HK-2 (cell line): ENCODE data around the gene ASB9.
"Not testable (repeated sequence)": the region's sequence is repeated elsewhere in the genome, so short reads cannot be mapped to it uniquely, and the experiment has no call there.

ENCODE experiments used
- DNase-seq: peaks from one replicate; pipeline ENCODE4 v3.0.0-alpha.2; 2018; ENCODE audit not compliant: unreplicated experiment

Gene ASB9

GRCh38 chrX:15269618-15270521, at the start of gene ASB9:
TSS of gene ASB9 (minus strand) at chrX:15270083. CDS start at chrX:15269874, 209 bp downstream.
- peak; percentile 77 for DNase-seq

- no peak for DNase-seq
Observed at GRCh38 chrX:15319075-15319474, 49.2 kb upstream of the ASB9 start.

GRCh38 chrX:15315509-15315908, 45.6 kb upstream of the ASB9 start, which contains the start of gene ASB11:
TSS of gene ASB11 (minus strand) at chrX:15315640. CDS start at chrX:15315605, 35 bp downstream.
- DNase-seq: no peak

GRCh38 chrX:15314472-15314871, 44.6 kb upstream of the ASB9 start:
- DNase-seq: no peak

- no peak for DNase-seq
Observed at GRCh38 chrX:15311119-15311518, 41.2 kb upstream of the ASB9 start.

GRCh38 chrX:15310117-15310516, 40.2 kb upstream of the ASB9 start:
- DNase-seq: no peak

GRCh38 chrX:15305899-15306298, 36.0 kb upstream of the ASB9 start:
- DNase-seq: not testable (repeated sequence)

- DNase-seq: peak; percentile 62
Observed at GRCh38 chrX:15301924-15302323, 32.0 kb upstream of the ASB9 start.

- no peak for DNase-seq
Observed at GRCh38 chrX:15299941-15300851, 30.3 kb upstream of the ASB9 start.

GRCh38 chrX:15298780-15299179, 28.9 kb upstream of the ASB9 start:
- no peak for DNase-seq

GRCh38 chrX:15298201-15298600, 28.3 kb upstream of the ASB9 start:
- no peak for DNase-seq

- DNase-seq: no peak
Observed at GRCh38 chrX:15293451-15293850, 23.6 kb upstream of the ASB9 start.

GRCh38 chrX:15292861-15293260, 23.0 kb upstream of the ASB9 start:
- DNase-seq: no peak

- DNase-seq: no peak
Observed at GRCh38 chrX:15277604-15278003, 7.7 kb upstream of the ASB9 start.

GRCh38 chrX:15274946-15275345, 5.1 kb upstream of the ASB9 start:
- DNase-seq: no peak

- DNase-seq: not testable (repeated sequence)
Observed at GRCh38 chrX:15273275-15273674, 3.4 kb upstream of the ASB9 start.

GRCh38 chrX:15271757-15272156, 1.9 kb upstream of the ASB9 start:
- DNase-seq: no peak

- DNase-seq: no peak
Observed at GRCh38 chrX:15269120-15269519, 763 bp downstream of the ASB9 start.

- no peak for DNase-seq
Observed at GRCh38 chrX:15254852-15255251, 15.0 kb downstream of the ASB9 start.

- no peak for DNase-seq
Observed at GRCh38 chrX:15245896-15246295, 24.0 kb downstream of the ASB9 start.

- no peak for DNase-seq
Observed at GRCh38 chrX:15244421-15244820, 25.5 kb downstream of the ASB9 start.

- no peak for DNase-seq
Observed at GRCh38 chrX:15242899-15243555, 26.9 kb downstream of the ASB9 start.
